HEK293T (cell line): ENCODE measurements around the gene LYPLAL1.

ENCODE experiments used
- ELF4 ChIP-seq: fragments of 450-650 bp; IDR thresholded peaks from 2 replicates; pipeline ENCODE4 v1.6.1; 2017; ENCODE audit warnings: antibody characterized with exemption
- FOXK2 ChIP-seq: fragments of 450-650 bp; IDR thresholded peaks from 2 replicates; pipeline ENCODE4 v1.6.1; 2016; ENCODE audit warnings: mild to moderate bottlenecking

GRCh38 chr1:219147571-219148019 lies 26.1 kb upstream of the LYPLAL1 start:
- TF ChIP-seq ELF4 (no peak), FOXK2 (no peak)
